DND-41 (cell line): ENCODE data around the gene VRTN.

Experiments used
- ATAC-seq: fragments of 200-7000 bp; cut with Tn5 transposase; 3 replicates; pipeline ENCODE4 v1.9.1; 2021; ENCODE audit warnings: low read depth; ENCODE audit not compliant: insufficient read depth
- DNase-seq: peaks from one replicate; pipeline ENCODE4 v3.0.0-alpha.2; 2020
- H2AFZ ChIP-seq: 2 replicates; pipeline ENCODE4 v1.6.0; 2012; ENCODE audit warnings: low read depth, low read length
- H3K27ac ChIP-seq: 2 replicates; pipeline ENCODE4 v1.5.1; 2012; ENCODE audit warnings: low read length, inconsistent platforms
- H3K27me3 ChIP-seq: fragments of 200-600 bp; sonication (generic); 2 replicates; pipeline ENCODE4 v1.6.0; 2012; ENCODE audit warnings: low read length, mild to moderate bottlenecking, inconsistent platforms; ENCODE audit not compliant: insufficient read depth, poor library complexity
- H3K36me3 ChIP-seq: 2 replicates; pipeline ENCODE4 v1.5.1; 2012; ENCODE audit warnings: low read length, inconsistent platforms; ENCODE audit not compliant: insufficient read depth
- H3K4me1 ChIP-seq: 2 replicates; pipeline ENCODE4 v1.5.1; 2012; ENCODE audit warnings: mild to moderate bottlenecking, low read length; ENCODE audit not compliant: insufficient read depth
- H3K4me2 ChIP-seq: 2 replicates; pipeline ENCODE4 v1.6.0; 2012; ENCODE audit warnings: mild to moderate bottlenecking, moderate library complexity, low read length, inconsistent platforms; ENCODE audit not compliant: insufficient read depth
- H3K4me3 ChIP-seq, 2 experiments: fragments of 200-600 bp in 1 of 2; shearing (Covaris generic) in 1 of 2; 2 replicates each; pipeline ENCODE4 v1.5.1; 2012 to 2016; ENCODE audit warnings: inconsistent platforms in 2 of 2, low read length in 2 of 2, mild to moderate bottlenecking in 2 of 2, low read depth in 1 of 2, moderate library complexity in 1 of 2
- H3K79me2 ChIP-seq: 2 replicates; pipeline ENCODE4 v1.6.0; 2012; ENCODE audit warnings: low read length, inconsistent platforms; ENCODE audit not compliant: insufficient read depth
- H3K9ac ChIP-seq: 2 replicates; pipeline ENCODE4 v1.6.0; 2012; ENCODE audit warnings: low read depth, mild to moderate bottlenecking, inconsistent platforms, low read length, moderate library complexity
- H3K9me3 ChIP-seq: 2 replicates; pipeline ENCODE4 v1.5.1; 2012; ENCODE audit warnings: low read length, moderate library complexity, mild to moderate bottlenecking, inconsistent platforms; ENCODE audit not compliant: insufficient read depth, severe bottlenecking
- H4K20me1 ChIP-seq: 2 replicates; pipeline ENCODE4 v1.6.0; 2012; ENCODE audit warnings: low read length; ENCODE audit not compliant: insufficient read depth
- EZH2 ChIP-seq: IDR thresholded peaks from 3 replicates; pipeline ENCODE4 v1.6.1; 2012; ENCODE audit warnings: borderline replicate concordance, low read depth, mild to moderate bottlenecking, moderate library complexity, low read length, inconsistent platforms; ENCODE audit not compliant: severe bottlenecking
- TF ChIP-seq, protein P1 (sequence below): IDR thresholded peaks from 2 replicates; pipeline ENCODE4 v1.5.1; 2012; ENCODE audit warnings: borderline replicate concordance, low read length, moderate library complexity, mild to moderate bottlenecking; ENCODE audit not compliant: poor library complexity, severe bottlenecking; ENCODE audit errors: extremely low read depth

Gene VRTN

DNA sequence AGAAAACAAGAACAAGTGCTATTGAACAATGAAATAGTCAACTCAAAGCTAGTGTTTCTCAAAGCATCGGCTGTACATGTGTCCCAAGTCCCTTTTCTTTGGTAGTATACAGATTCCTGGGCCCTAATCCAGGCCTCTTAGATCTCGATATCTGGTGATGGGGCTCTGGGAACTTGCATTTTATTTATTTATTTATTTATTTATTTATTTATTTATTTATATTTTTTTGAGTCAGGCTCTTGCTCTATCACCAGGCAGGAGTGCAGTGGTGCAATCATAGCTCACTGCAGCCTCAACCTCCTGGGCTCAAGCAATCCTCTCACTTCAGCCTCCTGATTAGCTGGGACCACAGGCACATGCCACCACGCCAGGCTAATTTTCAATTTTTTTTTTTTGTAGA, 60.6 kb downstream of the VRTN start:
- Histone ChIP-seq H3K79me2 (no peaks in the 10 kb centered on the region), H3K4me2 (no peak overlapping the region), H3K9me3 (no peaks in the 10 kb centered on the region), H3K27ac (no peak overlapping the region), H3K36me3 (no peaks in the 10 kb centered on the region), H3K27me3 (peaks cover 2% of the 10 kb centered on the region), H3K4me3 (no peak overlapping the region), H3K4me1 (no peaks in the 10 kb centered on the region), H4K20me1 (peaks cover 3% of the 10 kb centered on the region; the same call in 1 of the 2 replicates), H2AFZ (no peak overlapping the region), H3K9ac (no peak overlapping the region)
- DNase-seq = no peak
- TF ChIP-seq, protein P1, sequence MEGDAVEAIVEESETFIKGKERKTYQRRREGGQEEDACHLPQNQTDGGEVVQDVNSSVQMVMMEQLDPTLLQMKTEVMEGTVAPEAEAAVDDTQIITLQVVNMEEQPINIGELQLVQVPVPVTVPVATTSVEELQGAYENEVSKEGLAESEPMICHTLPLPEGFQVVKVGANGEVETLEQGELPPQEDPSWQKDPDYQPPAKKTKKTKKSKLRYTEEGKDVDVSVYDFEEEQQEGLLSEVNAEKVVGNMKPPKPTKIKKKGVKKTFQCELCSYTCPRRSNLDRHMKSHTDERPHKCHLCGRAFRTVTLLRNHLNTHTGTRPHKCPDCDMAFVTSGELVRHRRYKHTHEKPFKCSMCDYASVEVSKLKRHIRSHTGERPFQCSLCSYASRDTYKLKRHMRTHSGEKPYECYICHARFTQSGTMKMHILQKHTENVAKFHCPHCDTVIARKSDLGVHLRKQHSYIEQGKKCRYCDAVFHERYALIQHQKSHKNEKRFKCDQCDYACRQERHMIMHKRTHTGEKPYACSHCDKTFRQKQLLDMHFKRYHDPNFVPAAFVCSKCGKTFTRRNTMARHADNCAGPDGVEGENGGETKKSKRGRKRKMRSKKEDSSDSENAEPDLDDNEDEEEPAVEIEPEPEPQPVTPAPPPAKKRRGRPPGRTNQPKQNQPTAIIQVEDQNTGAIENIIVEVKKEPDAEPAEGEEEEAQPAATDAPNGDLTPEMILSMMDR = no peak
- no peak for TF ChIP-seq EZH2
- ATAC-seq = no peak

DNA sequence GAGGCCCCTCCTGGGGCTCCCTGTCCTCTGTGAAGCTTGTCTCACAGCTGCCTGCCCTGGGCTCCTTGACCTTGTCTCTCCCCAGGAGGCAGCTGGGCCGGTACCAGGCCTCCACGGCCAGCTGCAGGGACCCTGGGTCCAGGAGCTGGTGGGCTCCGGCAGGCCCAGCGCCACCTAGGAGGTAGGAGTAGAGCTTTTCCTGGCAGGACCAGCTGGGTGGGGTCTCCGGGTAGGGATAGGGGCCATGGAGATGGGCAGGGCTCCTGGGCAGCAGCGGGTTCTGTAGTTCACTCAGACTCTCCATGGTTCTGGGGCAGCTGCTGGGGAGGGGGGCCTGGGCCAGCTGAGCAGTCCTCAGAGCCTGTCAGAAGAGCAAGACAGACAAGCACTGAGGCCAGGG, 61.2 kb downstream of the VRTN start:
- Histone ChIP-seq H3K4me2 (no peak overlapping the region), H2AFZ (no peak overlapping the region), H3K27ac (no peak overlapping the region), H3K27me3 (peaks cover 5% of the 10 kb centered on the region), H3K9me3 (no peaks in the 10 kb centered on the region), H3K79me2 (no peaks in the 10 kb centered on the region), H3K4me3 (no peak overlapping the region), H4K20me1 (peaks cover 3% of the 10 kb centered on the region; the same call in 1 of the 2 replicates), H3K9ac (no peak overlapping the region), H3K36me3 (no peaks in the 10 kb centered on the region), H3K4me1 (no peaks in the 10 kb centered on the region)
- no peak for TF ChIP-seq EZH2
- TF ChIP-seq, protein P1 = no peak
- DNase-seq = no peak
- ATAC-seq = no peak
